GM19240 (cell line): ENCODE results near the gene FAM107B.

Source experiments
- DNase-seq: peaks from one replicate; pipeline ENCODE4 v3.0.0; 2011; ENCODE audit warnings: low spot score; ENCODE audit not compliant: insufficient read length

FAM107B gene

GRCh38 chr10:14779001-14779651 lies 4.4 kb upstream of the FAM107B start:
- DNase-seq = no peak

GRCh38 chr10:14776546-14776945 lies 1.8 kb upstream of the FAM107B start:
- no peak for DNase-seq

- no peak for DNase-seq
These were observed 959 bp upstream of the FAM107B start for GRCh38 chr10:14775656-14776055.

GRCh38 chr10:14774214-14774580 lies 500 bp downstream of the FAM107B start:
- DNase-seq = no peak

- DNase-seq = no peak
These were observed 1.0 kb downstream of the FAM107B start for GRCh38 chr10:14773551-14774213.

GRCh38 chr10:14772399-14772798 lies 2.3 kb downstream of the FAM107B start:
- DNase-seq = no peak

GRCh38 chr10:14770927-14771326 lies 3.8 kb downstream of the FAM107B start:
- no peak for DNase-seq

- DNase-seq = no peak
These were observed 13.3 kb downstream of the FAM107B start for GRCh38 chr10:14761372-14761771.

GRCh38 chr10:14758994-14759664 lies 15.6 kb downstream of the FAM107B start:
- DNase-seq = no peak

GRCh38 chr10:14758451-14758850 lies 16.2 kb downstream of the FAM107B start:
- no peak for DNase-seq

- no peak for DNase-seq
These were observed 16.7 kb downstream of the FAM107B start for GRCh38 chr10:14757986-14758385.

- no peak for DNase-seq
These were observed 17.3 kb downstream of the FAM107B start for GRCh38 chr10:14757394-14757793.

GRCh38 chr10:14753441-14753840 lies 21.3 kb downstream of the FAM107B start:
- DNase-seq = no peak

- DNase-seq = no peak
These were observed 22.8 kb downstream of the FAM107B start for GRCh38 chr10:14751921-14752320.

- DNase-seq = no peak
These were observed 23.4 kb downstream of the FAM107B start for GRCh38 chr10:14751014-14751896.

- no peak for DNase-seq
These were observed 25.5 kb downstream of the FAM107B start for GRCh38 chr10:14749070-14749809.

- DNase-seq = no peak
These were observed 26.3 kb downstream of the FAM107B start for GRCh38 chr10:14748441-14748840.

GRCh38 chr10:14742815-14743214 lies 31.9 kb downstream of the FAM107B start:
- peak; percentile 14 for DNase-seq

GRCh38 chr10:14742382-14742781 lies 32.3 kb downstream of the FAM107B start:
- no peak for DNase-seq

- DNase-seq = no peak
These were observed 33.9 kb downstream of the FAM107B start for GRCh38 chr10:14740684-14741247.
